RPMI7951 (cell line): ENCODE data around the gene RGS3. TPM values are rescaled to one million over a fixed set of nuclear protein-coding genes. Genes with fewer than 3 reads are reported as not detected.

ENCODE experiments used
- DNase-seq: peaks from one replicate; pipeline ENCODE4 v3.0.0-alpha.2; 2012; ENCODE audit warnings: low read depth
- total RNA-seq: library from RNA; depleted of rRNA; stranded (reverse); fragments of >200 nt; shearing (Covaris generic); gene quantifications from 2 replicates; pipeline ENCODE4 v1.2.3, GENCODE V29; 2014

RGS3 gene
- total RNA-seq, 1 experiment from 2014 or later = 168 TPM

GRCh38 chr9:113529336-113530009, 65.9 kb downstream of the RGS3 start:
- no peak for DNase-seq

- DNase-seq = no peak
These were observed 66.6 kb downstream of the RGS3 start for GRCh38 chr9:113530022-113530635.

GRCh38 chr9:113530942-113531341, 67.4 kb downstream of the RGS3 start:
- DNase-seq = no peak

GRCh38 chr9:113531919-113532808, 68.6 kb downstream of the RGS3 start:
- no peak for DNase-seq

- no peak for DNase-seq
These were observed 69.3 kb downstream of the RGS3 start for GRCh38 chr9:113532809-113533190.

- DNase-seq = no peak
These were observed 70.1 kb downstream of the RGS3 start for GRCh38 chr9:113533335-113534225.

GRCh38 chr9:113535756-113536155, 72.2 kb downstream of the RGS3 start:
- DNase-seq = no peak

- DNase-seq = no peak
These were observed 72.6 kb downstream of the RGS3 start for GRCh38 chr9:113536166-113536482.

- DNase-seq = no peak
These were observed 73.1 kb downstream of the RGS3 start for GRCh38 chr9:113536483-113537228.

- no peak for DNase-seq
These were observed 73.8 kb downstream of the RGS3 start for GRCh38 chr9:113537229-113537810.

GRCh38 chr9:113538131-113538530, 74.6 kb downstream of the RGS3 start:
- no peak for DNase-seq

GRCh38 chr9:113538701-113539430, 75.3 kb downstream of the RGS3 start:
- no peak for DNase-seq

GRCh38 chr9:113540466-113540865, 76.9 kb downstream of the RGS3 start:
- no peak for DNase-seq

- DNase-seq = peak; percentile 45
These were observed 77.7 kb downstream of the RGS3 start for GRCh38 chr9:113541019-113541900.

GRCh38 chr9:113542006-113542405, 78.5 kb downstream of the RGS3 start:
- no peak for DNase-seq

- no peak for DNase-seq
These were observed 79.2 kb downstream of the RGS3 start for GRCh38 chr9:113542741-113543140.

- DNase-seq = no peak
These were observed 79.9 kb downstream of the RGS3 start for GRCh38 chr9:113543296-113543981.

- DNase-seq = no peak
These were observed 80.4 kb downstream of the RGS3 start for GRCh38 chr9:113543982-113544303.

GRCh38 chr9:113545068-113545467, 81.5 kb downstream of the RGS3 start:
- no peak for DNase-seq
